ENCODE results near the gene HDAC4.

The HDAC4 gene

DNA sequence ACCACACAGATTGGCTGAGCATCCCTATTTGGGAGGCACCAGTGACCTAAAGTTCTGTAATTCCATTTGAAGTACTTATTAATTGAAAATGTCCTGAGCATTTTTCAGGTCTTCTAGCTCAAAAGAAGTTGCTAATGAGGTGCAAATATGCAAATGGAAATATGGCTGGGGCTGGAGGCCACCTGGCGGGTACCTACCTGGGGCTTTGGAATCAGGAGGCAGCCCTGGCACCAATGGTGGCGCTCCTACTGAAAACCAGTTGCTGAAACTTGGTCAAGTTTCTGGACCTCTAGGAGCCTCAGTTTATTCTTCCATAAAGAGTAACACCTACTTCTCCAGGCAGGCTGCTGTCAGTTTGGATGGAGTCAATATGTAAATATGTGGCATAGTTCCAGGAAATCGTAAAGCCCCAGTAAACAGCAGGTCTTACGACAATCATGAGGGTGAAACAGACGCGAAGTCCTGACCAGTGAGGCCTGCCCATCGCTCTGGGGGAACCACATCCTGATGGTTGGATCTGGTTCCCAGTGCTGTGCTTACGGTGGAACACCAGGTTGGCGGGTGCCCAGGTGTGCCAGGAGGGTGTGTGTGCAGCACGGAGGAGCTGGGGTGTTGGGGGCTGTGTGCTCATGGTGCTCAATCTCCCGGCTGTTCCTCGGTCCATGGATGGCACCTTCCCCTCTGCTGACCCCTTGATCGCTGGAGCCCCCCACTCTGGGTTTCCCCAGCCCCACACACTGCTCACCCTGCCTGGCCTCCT, 366.8 kb downstream of the HDAC4 start:
- no peaks in the 10 kb centered on the region for H3K9me2 ChIP-seq (replicated peaks; ENCODE audit: low read depth, low read length)
- no peaks in the 10 kb centered on the region for H3K27me3 ChIP-seq (ENCODE audit: insufficient read depth, low read length, poor library complexity, severe bottlenecking)
- H3K36me3 ChIP-seq (ENCODE audit: insufficient read depth, low read length) = no peaks in the 10 kb centered on the region
- no peaks in the 10 kb centered on the region for H3F3A ChIP-seq (ENCODE audit: low read depth)
- H3K9me3 ChIP-seq (ENCODE audit: insufficient read depth, low read depth, low read length) = no peaks in the 10 kb centered on the region
- no peak overlapping the region for H3K4me2 ChIP-seq (ENCODE audit: low read depth, low read length, poor library complexity, severe bottlenecking)
- H3K9ac ChIP-seq (ENCODE audit: low read depth, low read length, poor library complexity, severe bottlenecking) = no peak overlapping the region
- TF ChIP-seq EZH2phosphoT487 (IDR thresholded peaks at IDR 0.05; ENCODE audit: borderline replicate concordance) = no peak
- TF ChIP-seq, protein P1, sequence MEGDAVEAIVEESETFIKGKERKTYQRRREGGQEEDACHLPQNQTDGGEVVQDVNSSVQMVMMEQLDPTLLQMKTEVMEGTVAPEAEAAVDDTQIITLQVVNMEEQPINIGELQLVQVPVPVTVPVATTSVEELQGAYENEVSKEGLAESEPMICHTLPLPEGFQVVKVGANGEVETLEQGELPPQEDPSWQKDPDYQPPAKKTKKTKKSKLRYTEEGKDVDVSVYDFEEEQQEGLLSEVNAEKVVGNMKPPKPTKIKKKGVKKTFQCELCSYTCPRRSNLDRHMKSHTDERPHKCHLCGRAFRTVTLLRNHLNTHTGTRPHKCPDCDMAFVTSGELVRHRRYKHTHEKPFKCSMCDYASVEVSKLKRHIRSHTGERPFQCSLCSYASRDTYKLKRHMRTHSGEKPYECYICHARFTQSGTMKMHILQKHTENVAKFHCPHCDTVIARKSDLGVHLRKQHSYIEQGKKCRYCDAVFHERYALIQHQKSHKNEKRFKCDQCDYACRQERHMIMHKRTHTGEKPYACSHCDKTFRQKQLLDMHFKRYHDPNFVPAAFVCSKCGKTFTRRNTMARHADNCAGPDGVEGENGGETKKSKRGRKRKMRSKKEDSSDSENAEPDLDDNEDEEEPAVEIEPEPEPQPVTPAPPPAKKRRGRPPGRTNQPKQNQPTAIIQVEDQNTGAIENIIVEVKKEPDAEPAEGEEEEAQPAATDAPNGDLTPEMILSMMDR (conservative IDR thresholded peaks at IDR 0.05; ENCODE audit: low read length) = no peak
- H2AFZ ChIP-seq (ENCODE audit: low read length) = no peak overlapping the region
- H3K79me2 ChIP-seq (ENCODE audit: insufficient read depth, low read length) = no peaks in the 10 kb centered on the region
- no peaks in the 10 kb centered on the region for H4K20me1 ChIP-seq (ENCODE audit: insufficient read depth, low read length, poor library complexity, severe bottlenecking)
- no peak overlapping the region for H3K4me3 ChIP-seq (ENCODE audit: low read length, poor library complexity, severe bottlenecking)
- no peaks in the 10 kb centered on the region for H3K4me1 ChIP-seq (ENCODE audit: insufficient read depth, low read length, poor library complexity, severe bottlenecking)

DNA sequence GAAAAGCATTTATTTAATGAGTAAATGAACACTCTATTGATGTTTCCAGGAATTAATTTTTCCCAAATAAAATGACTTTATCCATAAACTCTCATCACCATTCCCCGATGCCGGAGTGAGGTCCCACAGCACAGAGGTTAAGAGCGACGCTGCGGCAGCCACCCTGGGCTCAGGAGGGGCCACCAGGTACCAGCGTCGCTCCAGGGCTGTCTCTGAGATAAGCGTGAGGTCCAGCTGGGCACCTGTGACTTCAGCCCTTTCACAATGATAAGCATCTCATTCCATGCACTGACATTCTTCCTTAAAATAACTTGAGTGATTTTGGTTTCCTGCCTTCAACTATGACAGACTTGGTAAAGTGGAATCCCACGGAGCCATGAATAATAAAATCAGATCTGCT, 370.9 kb downstream of the HDAC4 start:
- Histone ChIP-seq H3F3A (ENCODE audit: low read depth) (no peaks in the 10 kb centered on the region), H3K9me2 (replicated peaks; ENCODE audit: low read depth, low read length) (no peaks in the 10 kb centered on the region), H3K79me2 (ENCODE audit: insufficient read depth, low read length) (no peaks in the 10 kb centered on the region), H3K36me3 (ENCODE audit: insufficient read depth, low read length) (no peaks in the 10 kb centered on the region), H3K4me2 (ENCODE audit: low read depth, low read length, poor library complexity, severe bottlenecking) (no peak overlapping the region), H4K20me1 (ENCODE audit: insufficient read depth, low read length, poor library complexity, severe bottlenecking) (no peaks in the 10 kb centered on the region), H2AFZ (ENCODE audit: low read length) (no peak overlapping the region), H3K4me1 (ENCODE audit: insufficient read depth, low read length, poor library complexity, severe bottlenecking) (no peaks in the 10 kb centered on the region), H3K4me3 (ENCODE audit: low read length, poor library complexity, severe bottlenecking) (no peak overlapping the region), H3K9me3 (ENCODE audit: insufficient read depth, low read depth, low read length) (no peaks in the 10 kb centered on the region), H3K9ac (ENCODE audit: low read depth, low read length, poor library complexity, severe bottlenecking) (no peak overlapping the region), H3K27me3 (ENCODE audit: insufficient read depth, low read length, poor library complexity, severe bottlenecking) (no peaks in the 10 kb centered on the region)
- TF ChIP-seq EZH2phosphoT487 (IDR thresholded peaks at IDR 0.05; ENCODE audit: borderline replicate concordance) = no peak
- TF ChIP-seq, protein P1 (conservative IDR thresholded peaks at IDR 0.05; ENCODE audit: low read length) = no peak

DNA sequence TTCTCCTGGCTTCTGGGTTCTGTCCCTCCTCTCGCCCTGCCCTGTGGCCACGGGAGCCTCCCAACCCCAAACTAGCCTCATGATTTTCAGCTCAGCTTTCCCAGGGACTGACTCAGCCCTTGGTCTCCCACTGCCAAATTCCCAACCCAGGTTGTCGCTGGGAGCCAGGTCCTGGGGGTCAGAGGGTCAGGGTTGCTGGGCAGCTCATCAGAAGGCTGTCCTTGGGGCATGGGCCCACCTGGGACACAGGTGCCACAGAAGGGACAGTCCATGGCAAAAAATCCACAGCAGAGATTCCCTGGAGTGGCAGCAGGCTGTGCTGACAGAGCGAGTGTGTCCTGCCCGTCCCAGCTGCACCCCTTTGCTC, 372.6 kb downstream of the HDAC4 start:
- no peaks in the 10 kb centered on the region for H3K27me3 ChIP-seq (ENCODE audit: insufficient read depth, low read length, poor library complexity, severe bottlenecking)
- no peak overlapping the region for H3K9ac ChIP-seq (ENCODE audit: low read depth, low read length, poor library complexity, severe bottlenecking)
- H3K4me1 ChIP-seq (ENCODE audit: insufficient read depth, low read length, poor library complexity, severe bottlenecking) = no peaks in the 10 kb centered on the region
- H2AFZ ChIP-seq (ENCODE audit: low read length) = no peak overlapping the region
- no peaks in the 10 kb centered on the region for H3F3A ChIP-seq (ENCODE audit: low read depth)
- H3K4me2 ChIP-seq (ENCODE audit: low read depth, low read length, poor library complexity, severe bottlenecking) = no peak overlapping the region
- no peaks in the 10 kb centered on the region for H3K9me3 ChIP-seq (ENCODE audit: insufficient read depth, low read depth, low read length)
- no peaks in the 10 kb centered on the region for H4K20me1 ChIP-seq (ENCODE audit: insufficient read depth, low read length, poor library complexity, severe bottlenecking)
- no peaks in the 10 kb centered on the region for H3K9me2 ChIP-seq (replicated peaks; ENCODE audit: low read depth, low read length)
- no peaks in the 10 kb centered on the region for H3K36me3 ChIP-seq (ENCODE audit: insufficient read depth, low read length)
- no peaks in the 10 kb centered on the region for H3K79me2 ChIP-seq (ENCODE audit: insufficient read depth, low read length)
- no peak overlapping the region for H3K4me3 ChIP-seq (ENCODE audit: low read length, poor library complexity, severe bottlenecking)
- TF ChIP-seq, protein P1 (conservative IDR thresholded peaks at IDR 0.05; ENCODE audit: low read length) = no peak
- TF ChIP-seq EZH2phosphoT487 (IDR thresholded peaks at IDR 0.05; ENCODE audit: borderline replicate concordance) = no peak

All from Loucy (cell line).